ENCODE results near the gene FLRT1.

Gene FLRT1

GRCh38 chr11:64065712-64066111 lies 30.0 kb downstream of the FLRT1 start:
- DNase-seq (ENCODE audit: low spot score): no peak

- no peak for DNase-seq (ENCODE audit: low spot score)
Observed at GRCh38 chr11:64067230-64067993, 31.7 kb downstream of the FLRT1 start.

- DNase-seq (ENCODE audit: low spot score): no peak
Observed at GRCh38 chr11:64068705-64069400, 33.1 kb downstream of the FLRT1 start.

- DNase-seq (ENCODE audit: low spot score): no peak
Observed at GRCh38 chr11:64069401-64070313, 33.9 kb downstream of the FLRT1 start.

GRCh38 chr11:64070314-64070681 lies 34.6 kb downstream of the FLRT1 start:
- no peak for DNase-seq (ENCODE audit: low spot score)

GRCh38 chr11:64071849-64072248 lies 36.1 kb downstream of the FLRT1 start:
- no peak for DNase-seq (ENCODE audit: low spot score)

- no peak for DNase-seq (ENCODE audit: low spot score)
Observed at GRCh38 chr11:64072403-64072802, 36.7 kb downstream of the FLRT1 start.

- DNase-seq (ENCODE audit: low spot score): no peak
Observed at GRCh38 chr11:64072871-64073270, 37.1 kb downstream of the FLRT1 start.

GRCh38 chr11:64073542-64073941 lies 37.8 kb downstream of the FLRT1 start:
- no peak for DNase-seq (ENCODE audit: low spot score)

- peak; percentile 65 for DNase-seq (ENCODE audit: low spot score)
Observed at GRCh38 chr11:64074239-64074638, 38.5 kb downstream of the FLRT1 start.

- no peak for DNase-seq (ENCODE audit: low spot score)
Observed at GRCh38 chr11:64076758-64077157, 41.0 kb downstream of the FLRT1 start.

GRCh38 chr11:64077607-64078006 lies 41.9 kb downstream of the FLRT1 start:
- no peak for DNase-seq (ENCODE audit: low spot score)

- DNase-seq (ENCODE audit: low spot score): no peak
Observed at GRCh38 chr11:64078284-64078683, 42.6 kb downstream of the FLRT1 start.

- DNase-seq (ENCODE audit: low spot score): no peak
Observed at GRCh38 chr11:64078905-64079304, 43.2 kb downstream of the FLRT1 start.

- DNase-seq (ENCODE audit: low spot score): no peak
Observed at GRCh38 chr11:64080390-64080789, 44.7 kb downstream of the FLRT1 start.

GRCh38 chr11:64081745-64082442 lies 46.2 kb downstream of the FLRT1 start:
- no peak for DNase-seq (ENCODE audit: low spot score)

GRCh38 chr11:64083398-64084080 lies 47.8 kb downstream of the FLRT1 start:
- DNase-seq (ENCODE audit: low spot score): no peak

GRCh38 chr11:64084146-64084950 lies 48.6 kb downstream of the FLRT1 start:
- DNase-seq (ENCODE audit: low spot score): no peak

GRCh38 chr11:64084951-64085710 lies 49.4 kb downstream of the FLRT1 start:
- DNase-seq (ENCODE audit: low spot score): no peak
